ENCODE measurements around the gene PPFIBP2.

PPFIBP2 gene

DNA sequence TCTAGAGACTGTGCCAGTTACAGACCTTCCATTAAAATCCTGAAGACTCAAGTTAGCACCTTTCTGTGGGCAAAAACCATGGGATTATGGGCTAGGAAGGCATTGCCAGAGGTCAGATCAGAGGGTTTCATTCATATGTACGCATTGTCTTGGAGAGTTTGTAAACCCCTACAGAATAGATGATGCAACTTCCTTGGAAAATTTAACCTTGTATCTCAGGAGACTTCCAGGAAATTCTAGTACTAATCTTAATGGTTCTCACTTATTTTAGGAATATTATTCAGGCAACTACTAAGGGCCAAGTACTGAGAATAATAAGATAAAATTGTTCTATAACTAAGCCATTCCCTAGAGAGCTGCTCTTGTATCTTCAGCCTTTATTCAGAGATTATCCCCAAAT is 21.5 kb upstream of the PPFIBP2 start:
- Histone ChIP-seq H2BK15ac (ENCODE audit: low read length) (no peak overlapping the region), H3K23ac (ENCODE audit: low read depth, low read length, poor library complexity) (no peak overlapping the region), H2BK120ac (ENCODE audit: low read depth, low read length) (no peak overlapping the region), H3K79me1 (ENCODE audit: low read depth, low read length) (no peaks in the 10 kb centered on the region), H2AFZ (ENCODE audit: low read length) (no peak overlapping the region), H2AK5ac (ENCODE audit: low read depth, low read length) (no peak overlapping the region), H4K8ac (ENCODE audit: low read depth, low read length) (no peak overlapping the region), H3K9ac (ENCODE audit: low read depth, low read length, poor library complexity) (no peak overlapping the region), H3K18ac (ENCODE audit: low read length) (no peak overlapping the region), H3K14ac (ENCODE audit: low read length) (no peak overlapping the region), H3K36me3 (replicated peaks in 1 of 2; ENCODE audit: control insufficient read depth in 2 of 2, insufficient read depth in 2 of 2, low read length in 2 of 2) (no peaks in the 10 kb centered on the region), H4K91ac (ENCODE audit: low read depth, low read length, poor library complexity) (no peak overlapping the region), H3K9me3 (replicated peaks in 1 of 2; ENCODE audit: control insufficient read depth in 2 of 2, insufficient read depth in 1 of 2, low read depth in 1 of 2, low read length in 2 of 2) (no peaks in the 10 kb centered on the region), H3K4ac (ENCODE audit: low read length) (no peak overlapping the region), H2BK5ac (ENCODE audit: low read length) (no peak overlapping the region), H3K4me2 (ENCODE audit: insufficient read depth, low read length, poor library complexity, severe bottlenecking) (no peak overlapping the region), H3K4me3 (ENCODE audit: low read length in 2 of 2) (no peak overlapping the region), H3K4me1 (ENCODE audit: control insufficient read depth in 2 of 2, insufficient read depth in 1 of 2, low read depth in 1 of 2, low read length in 2 of 2) (peaks cover 0 to 3% of the 10 kb centered on the region in 2 donors), H2BK12ac (ENCODE audit: low read length) (no peak overlapping the region), H3K27me3 (ENCODE audit: control insufficient read depth in 3 of 3, insufficient read depth in 3 of 3, low read depth in 1 of 3, low read length in 3 of 3) (peaks cover 0 to 6% (median 0%) of the 10 kb centered on the region in 3 experiments), H3K27ac (replicated peaks; ENCODE audit: low read length) (no peak overlapping the region)
- no CpG with 5 or more reads among the region's 1 CpG for WGBS, 2 donors (ENCODE audit: extremely low coverage in 2 of 2, insufficient read length in 2 of 2, insufficient replicate concordance in 1 of 2)
- no peak for DNase-seq (ENCODE audit: low spot score)

- no peak overlapping the region for H3K18ac ChIP-seq (ENCODE audit: low read length)
- H3K27me3 ChIP-seq (ENCODE audit: control insufficient read depth in 3 of 3, insufficient read depth in 3 of 3, low read depth in 1 of 3, low read length in 3 of 3): peaks cover 0 to 6% (median 0%) of the 10 kb centered on the region in 3 experiments
- H2BK15ac ChIP-seq (ENCODE audit: low read length): no peak overlapping the region
- H3K4ac ChIP-seq (ENCODE audit: low read length): no peak overlapping the region
- H2BK120ac ChIP-seq (ENCODE audit: low read depth, low read length): no peak overlapping the region
- no peak overlapping the region for H2BK5ac ChIP-seq (ENCODE audit: low read length)
- peaks cover 0 to 3% of the 10 kb centered on the region in 2 donors for H3K4me1 ChIP-seq (ENCODE audit: control insufficient read depth in 2 of 2, insufficient read depth in 1 of 2, low read depth in 1 of 2, low read length in 2 of 2)
- H2AK5ac ChIP-seq (ENCODE audit: low read depth, low read length): no peak overlapping the region
- H3K79me1 ChIP-seq (ENCODE audit: low read depth, low read length): no peaks in the 10 kb centered on the region
- H3K4me3 ChIP-seq (ENCODE audit: low read length in 2 of 2): no peak overlapping the region
- no peak overlapping the region for H4K8ac ChIP-seq (ENCODE audit: low read depth, low read length)
- H3K9ac ChIP-seq (ENCODE audit: low read depth, low read length, poor library complexity): no peak overlapping the region
- H3K9me3 ChIP-seq (replicated peaks in 1 of 2; ENCODE audit: control insufficient read depth in 2 of 2, insufficient read depth in 1 of 2, low read depth in 1 of 2, low read length in 2 of 2): no peaks in the 10 kb centered on the region
- no peaks in the 10 kb centered on the region for H3K36me3 ChIP-seq (replicated peaks in 1 of 2; ENCODE audit: control insufficient read depth in 2 of 2, insufficient read depth in 2 of 2, low read length in 2 of 2)
- H3K27ac ChIP-seq (replicated peaks; ENCODE audit: low read length): no peak overlapping the region
- H3K14ac ChIP-seq (ENCODE audit: low read length): no peak overlapping the region
- H3K4me2 ChIP-seq (ENCODE audit: insufficient read depth, low read length, poor library complexity, severe bottlenecking): no peak overlapping the region
- no peak for DNase-seq (ENCODE audit: low spot score)
- no peak overlapping the region for H4K91ac ChIP-seq (ENCODE audit: low read depth, low read length, poor library complexity)
- WGBS, 2 donors (ENCODE audit: extremely low coverage in 2 of 2, insufficient read length in 2 of 2, insufficient replicate concordance in 1 of 2): no CpG with 5 or more reads among the region's 2 CpGs
- H2BK12ac ChIP-seq (ENCODE audit: low read length): no peak overlapping the region
- no peak overlapping the region for H3K23ac ChIP-seq (ENCODE audit: low read depth, low read length, poor library complexity)
- H2AFZ ChIP-seq (ENCODE audit: low read length): no peak overlapping the region
Measured at GRCh38 chr11:7493670-7494069, 20.1 kb upstream of the PPFIBP2 start.

- H3K14ac ChIP-seq (ENCODE audit: low read length): no peak overlapping the region
- no peak overlapping the region for H4K8ac ChIP-seq (ENCODE audit: low read depth, low read length)
- peaks cover 0 to 6% (median 0%) of the 10 kb centered on the region in 3 experiments for H3K27me3 ChIP-seq (ENCODE audit: control insufficient read depth in 3 of 3, insufficient read depth in 3 of 3, low read depth in 1 of 3, low read length in 3 of 3)
- H3K4ac ChIP-seq (ENCODE audit: low read length): no peak overlapping the region
- no peak overlapping the region for H3K9ac ChIP-seq (ENCODE audit: low read depth, low read length, poor library complexity)
- no peak overlapping the region for H3K4me2 ChIP-seq (ENCODE audit: insufficient read depth, low read length, poor library complexity, severe bottlenecking)
- no peaks in the 10 kb centered on the region for H3K36me3 ChIP-seq (replicated peaks in 1 of 2; ENCODE audit: control insufficient read depth in 2 of 2, insufficient read depth in 2 of 2, low read length in 2 of 2)
- no peak overlapping the region for H2BK120ac ChIP-seq (ENCODE audit: low read depth, low read length)
- no peak overlapping the region for H3K18ac ChIP-seq (ENCODE audit: low read length)
- H3K27ac ChIP-seq (replicated peaks; ENCODE audit: low read length): no peak overlapping the region
- H3K79me1 ChIP-seq (ENCODE audit: low read depth, low read length): no peaks in the 10 kb centered on the region
- H2BK5ac ChIP-seq (ENCODE audit: low read length): no peak overlapping the region
- no peak for DNase-seq (ENCODE audit: low spot score)
- no peak overlapping the region for H2BK15ac ChIP-seq (ENCODE audit: low read length)
- H2BK12ac ChIP-seq (ENCODE audit: low read length): no peak overlapping the region
- no peak overlapping the region for H2AK5ac ChIP-seq (ENCODE audit: low read depth, low read length)
- H3K23ac ChIP-seq (ENCODE audit: low read depth, low read length, poor library complexity): no peak overlapping the region
- peak overlapping the region in 1 of 2 donors; percentile 62 for H3K4me3 ChIP-seq (ENCODE audit: low read length in 2 of 2)
- H4K91ac ChIP-seq (ENCODE audit: low read depth, low read length, poor library complexity): no peak overlapping the region
- no peaks in the 10 kb centered on the region for H3K9me3 ChIP-seq (replicated peaks in 1 of 2; ENCODE audit: control insufficient read depth in 2 of 2, insufficient read depth in 1 of 2, low read depth in 1 of 2, low read length in 2 of 2)
- H3K4me1 ChIP-seq (ENCODE audit: control insufficient read depth in 2 of 2, insufficient read depth in 1 of 2, low read depth in 1 of 2, low read length in 2 of 2): peaks cover 0 to 3% of the 10 kb centered on the region in 2 donors
- no peak overlapping the region for H2AFZ ChIP-seq (ENCODE audit: low read length)
- no CpG with 5 or more reads among the region's 5 CpGs for WGBS, 2 donors (ENCODE audit: extremely low coverage in 2 of 2, insufficient read length in 2 of 2, insufficient replicate concordance in 1 of 2)
Measured at GRCh38 chr11:7494086-7494745, 19.6 kb upstream of the PPFIBP2 start.

DNA sequence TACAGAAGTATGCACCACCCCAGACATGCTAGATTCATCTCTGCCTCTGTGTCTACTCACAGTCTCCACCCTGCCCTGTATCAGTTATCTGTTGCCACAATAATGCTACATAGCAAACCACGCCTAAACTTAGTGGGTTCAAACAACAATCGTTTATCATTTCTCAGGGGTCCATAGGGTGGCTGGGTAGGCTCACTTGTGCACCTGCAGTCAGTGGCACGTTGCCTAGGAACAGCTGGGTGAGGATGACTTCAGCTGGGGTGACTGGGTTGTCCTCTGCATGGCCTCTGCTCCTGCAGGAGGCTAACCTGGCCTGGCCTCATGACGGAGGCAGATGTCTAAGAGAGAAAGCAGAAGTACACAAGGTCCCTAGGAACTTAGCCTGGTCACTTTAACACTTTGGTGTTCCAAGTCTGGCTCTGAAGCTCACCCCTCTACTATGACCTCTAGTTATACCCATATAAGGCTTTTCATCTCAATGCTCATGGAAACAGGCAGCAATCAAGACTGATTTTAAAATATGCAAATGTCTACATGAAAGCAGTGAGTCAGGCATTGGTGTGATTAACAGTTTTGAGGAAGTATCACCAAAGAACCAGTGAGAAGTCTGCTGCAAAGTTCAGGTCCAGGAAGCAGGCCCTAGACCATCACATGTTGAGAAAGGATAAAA is 17.8 kb upstream of the PPFIBP2 start:
- Histone ChIP-seq H4K8ac (ENCODE audit: low read depth, low read length) (no peak overlapping the region), H4K91ac (ENCODE audit: low read depth, low read length, poor library complexity) (no peak overlapping the region), H2AK5ac (ENCODE audit: low read depth, low read length) (no peak overlapping the region), H3K9me3 (replicated peaks in 1 of 2; ENCODE audit: control insufficient read depth in 2 of 2, insufficient read depth in 1 of 2, low read depth in 1 of 2, low read length in 2 of 2) (no peaks in the 10 kb centered on the region), H2BK15ac (ENCODE audit: low read length) (no peak overlapping the region), H2BK5ac (ENCODE audit: low read length) (no peak overlapping the region), H3K4me1 (ENCODE audit: control insufficient read depth in 2 of 2, insufficient read depth in 1 of 2, low read depth in 1 of 2, low read length in 2 of 2) (peaks cover 0 to 3% of the 10 kb centered on the region in 2 donors), H2BK120ac (ENCODE audit: low read depth, low read length) (no peak overlapping the region), H3K27me3 (ENCODE audit: control insufficient read depth in 3 of 3, insufficient read depth in 3 of 3, low read depth in 1 of 3, low read length in 3 of 3) (peaks cover 0 to 6% (median 0%) of the 10 kb centered on the region in 3 experiments), H3K23ac (ENCODE audit: low read depth, low read length, poor library complexity) (no peak overlapping the region), H3K4me3 (ENCODE audit: low read length in 2 of 2) (no peak overlapping the region), H3K14ac (ENCODE audit: low read length) (no peak overlapping the region), H3K4me2 (ENCODE audit: insufficient read depth, low read length, poor library complexity, severe bottlenecking) (no peak overlapping the region), H3K36me3 (replicated peaks in 1 of 2; ENCODE audit: control insufficient read depth in 2 of 2, insufficient read depth in 2 of 2, low read length in 2 of 2) (no peaks in the 10 kb centered on the region), H3K18ac (ENCODE audit: low read length) (no peak overlapping the region), H3K27ac (replicated peaks; ENCODE audit: low read length) (no peak overlapping the region), H2AFZ (ENCODE audit: low read length) (no peak overlapping the region), H2BK12ac (ENCODE audit: low read length) (no peak overlapping the region), H3K79me1 (ENCODE audit: low read depth, low read length) (no peaks in the 10 kb centered on the region), H3K9ac (ENCODE audit: low read depth, low read length, poor library complexity) (no peak overlapping the region), H3K4ac (ENCODE audit: low read length) (no peak overlapping the region)
- no peak for DNase-seq (ENCODE audit: low spot score)
- WGBS, 2 donors (ENCODE audit: extremely low coverage in 2 of 2, insufficient read length in 2 of 2, insufficient replicate concordance in 1 of 2): no CpG with 5 or more reads among the region's 4 CpGs

Measured in neuronal stem cell (in vitro differentiated cells).